GM23248 (cell line): Measurements from ENCODE around the gene CCDC39. TPM values are rescaled to one million over a fixed set of nuclear protein-coding genes. Genes with fewer than 3 reads are reported as not detected.

ENCODE experiments used
- DNase-seq: peaks from one replicate; pipeline ENCODE4 v3.0.0-alpha.2; 2015
- H2AFZ ChIP-seq: fragments of 200-600 bp; sonication (generic); 2 replicates; pipeline ENCODE4 v1.6.1; 2016; ENCODE audit warnings: antibody characterized with exemption
- H3F3A ChIP-seq: fragments of 200-600 bp; sonication (generic); 2 replicates; pipeline ENCODE4 v1.6.1; 2016; ENCODE audit warnings: mild to moderate bottlenecking, antibody characterized with exemption, mixed run types; ENCODE audit not compliant: insufficient read depth
- H3K27ac ChIP-seq: fragments of 200-600 bp; sonication (generic); 2 replicates; pipeline ENCODE4 v1.5.1; 2016; ENCODE audit warnings: mild to moderate bottlenecking
- H3K27me3 ChIP-seq: fragments of 200-600 bp; sonication (generic); replicated peaks from 2 replicates; pipeline ENCODE4 v1.6.1; 2016; ENCODE audit warnings: mild to moderate bottlenecking; ENCODE audit not compliant: insufficient read depth
- H3K36me3 ChIP-seq: fragments of 200-600 bp; sonication (generic); 2 replicates; pipeline ENCODE4 v1.6.1; 2016; ENCODE audit warnings: low read depth, mild to moderate bottlenecking
- H3K4me1 ChIP-seq: fragments of 200-600 bp; sonication (generic); 2 replicates; pipeline ENCODE4 v1.6.1; 2016; ENCODE audit warnings: mild to moderate bottlenecking; ENCODE audit not compliant: insufficient read depth
- H3K4me2 ChIP-seq: fragments of 200-600 bp; sonication (generic); one replicate; pipeline ENCODE4 v1.6.1; 2016; ENCODE audit warnings: mild to moderate bottlenecking; ENCODE audit not compliant: unreplicated experiment
- H3K4me3 ChIP-seq: fragments of 200-600 bp; sonication (generic); 2 replicates; pipeline ENCODE4 v1.5.1; 2016; ENCODE audit warnings: mild to moderate bottlenecking
- H3K79me2 ChIP-seq: fragments of 200-600 bp; sonication (generic); 2 replicates; pipeline ENCODE4 v1.6.1; 2016; ENCODE audit warnings: mild to moderate bottlenecking; ENCODE audit not compliant: insufficient read depth
- H3K9ac ChIP-seq: fragments of 200-600 bp; sonication (generic); 2 replicates; pipeline ENCODE4 v1.6.1; 2016; ENCODE audit warnings: mild to moderate bottlenecking
- H3K9me2 ChIP-seq: fragments of 200-600 bp; sonication (generic); 2 replicates; pipeline ENCODE4 v1.6.1; 2016; ENCODE audit warnings: mixed run types, mild to moderate bottlenecking, moderate library complexity; ENCODE audit not compliant: insufficient read depth
- H3K9me3 ChIP-seq: fragments of 200-600 bp; sonication (generic); one replicate; pipeline ENCODE4 v1.6.1; 2017; ENCODE audit warnings: low read depth
- H4K20me1 ChIP-seq: fragments of 200-600 bp; sonication (generic); 2 replicates; pipeline ENCODE4 v1.6.0; 2016; ENCODE audit not compliant: insufficient read depth
- EZH2 ChIP-seq: fragments of 200-600 bp; sonication (generic); IDR thresholded peaks from 2 replicates; pipeline ENCODE4 v1.6.1; 2018; ENCODE audit warnings: antibody characterized with exemption, mild to moderate bottlenecking; ENCODE audit not compliant: insufficient read depth, poor library complexity, severe bottlenecking
- EZH2phosphoT487 ChIP-seq: fragments of 200-600 bp; sonication (generic); IDR thresholded peaks from 2 replicates; pipeline ENCODE4 v1.6.1; 2018; ENCODE audit warnings: antibody characterized with exemption, moderate library complexity, mild to moderate bottlenecking, low read depth; ENCODE audit not compliant: insufficient read depth
- WGBS, 2 experiments: methylation state at CpG; one replicate each; pipeline ENCODE4 v1.1.6; 2015 to 2017; ENCODE audit warnings: low lambda C conversion rate in 2 of 2, low coverage in 1 of 2; ENCODE audit errors: missing lambda C conversion rate in 2 of 2; 5-methylcytosine and 5-hydroxymethylcytosine counted together
- in situ Hi-C: fragments of 300-500 bp; cut with MboI; formaldehyde crosslinking; loops from 2 replicates; pipeline ENCODE4 v1.15.0; 2020
- polyA plus RNA-seq: library from polyadenylated mRNA; unstranded; fragments of >200 nt; fragmentation: Nextera tagmentation; extraction: Ambion mirVana; gene quantifications from 2 replicates; pipeline ENCODE4 v1.2.1, GENCODE V29; 2016
- total RNA-seq: library from RNA; depleted of rRNA; stranded (reverse); fragments of >200 nt; shearing (Covaris generic); gene quantifications from 2 replicates; pipeline ENCODE4 v1.2.3, GENCODE V29; 2014

CCDC39 gene
- total and polyA plus RNA-seq, 2 experiments from 2014 or later: not detected

GRCh38 chr3:180633722-180634121 lies 45.6 kb downstream of the CCDC39 start:
- DNase-seq: no peak
- Histone ChIP-seq H3K9ac (no peak overlapping the region), H3K4me1 (no peaks in the 10 kb centered on the region), H3F3A (no peaks in the 10 kb centered on the region), H3K4me3 (no peak overlapping the region), H3K9me2 (no peaks in the 10 kb centered on the region), H3K4me2 (no peak overlapping the region), H3K27ac (no peak overlapping the region), H3K36me3 (no peaks in the 10 kb centered on the region), H2AFZ (no peak overlapping the region), H3K79me2 (no peaks in the 10 kb centered on the region), H3K27me3 (no peaks in the 10 kb centered on the region), H4K20me1 (no peaks in the 10 kb centered on the region), H3K9me3 (no peaks in the 10 kb centered on the region)
- TF ChIP-seq EZH2 (no peak), EZH2phosphoT487 (no peak)
- WGBS, 2 experiments: 13 to 19% methylated on average over 2 of the region's 2 CpGs
- in situ Hi-C loops: no loop called here

GRCh38 chr3:180631317-180631716 lies 48.0 kb downstream of the CCDC39 start:
- Histone ChIP-seq H3K9me2 (no peaks in the 10 kb centered on the region), H2AFZ (no peak overlapping the region), H3K4me1 (no peaks in the 10 kb centered on the region), H4K20me1 (no peaks in the 10 kb centered on the region), H3K9ac (no peak overlapping the region), H3K4me3 (no peak overlapping the region), H3K27me3 (no peaks in the 10 kb centered on the region), H3K79me2 (no peaks in the 10 kb centered on the region), H3K4me2 (no peak overlapping the region), H3K9me3 (no peaks in the 10 kb centered on the region), H3F3A (no peaks in the 10 kb centered on the region), H3K36me3 (no peaks in the 10 kb centered on the region), H3K27ac (no peak overlapping the region)
- WGBS, 2 experiments: 95 to 99% methylated on average over 3 of the region's 3 CpGs
- peak; percentile 16 for DNase-seq
- in situ Hi-C loops: no loop called here
- TF ChIP-seq EZH2 (no peak), EZH2phosphoT487 (no peak)

- no peaks in the 10 kb centered on the region for H3K4me1 ChIP-seq
- in situ Hi-C loops: no loop called here
- H3K9me3 ChIP-seq: no peaks in the 10 kb centered on the region
- no peaks in the 10 kb centered on the region for H4K20me1 ChIP-seq
- H3F3A ChIP-seq: no peaks in the 10 kb centered on the region
- no peaks in the 10 kb centered on the region for H3K27me3 ChIP-seq
- H3K9ac ChIP-seq: no peak overlapping the region
- no peak overlapping the region for H3K27ac ChIP-seq
- TF ChIP-seq EZH2phosphoT487: no peak
- TF ChIP-seq EZH2: no peak
- H3K9me2 ChIP-seq: no peaks in the 10 kb centered on the region
- H3K79me2 ChIP-seq: no peaks in the 10 kb centered on the region
- peak; percentile 9 for DNase-seq
- no peaks in the 10 kb centered on the region for H3K36me3 ChIP-seq
- H3K4me3 ChIP-seq: no peak overlapping the region
- no peak overlapping the region for H3K4me2 ChIP-seq
- no peak overlapping the region for H2AFZ ChIP-seq
Measured at GRCh38 chr3:180630371-180630770, 48.9 kb downstream of the CCDC39 start.

DNA sequence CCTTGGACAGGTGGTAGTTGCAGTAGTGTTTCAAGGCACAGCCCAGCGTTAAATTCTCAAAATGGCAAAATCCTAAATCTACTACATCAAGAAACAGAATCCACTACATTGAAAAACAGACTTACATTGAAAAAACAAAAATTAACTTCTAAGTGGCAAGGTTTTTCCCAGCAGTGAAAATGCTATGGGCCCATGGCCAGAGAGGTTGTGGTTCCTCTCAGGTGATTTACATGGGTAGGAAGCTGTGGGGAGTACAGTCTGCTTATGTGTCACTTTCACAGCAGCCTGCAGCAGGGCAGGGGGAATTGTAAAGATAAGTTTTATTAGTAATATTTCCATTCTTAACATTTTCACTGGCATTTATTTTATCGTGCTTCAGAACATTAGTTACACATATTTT lies 52.4 kb downstream of the CCDC39 start:
- no peaks in the 10 kb centered on the region for H3K9me2 ChIP-seq
- no peak overlapping the region for H3K4me3 ChIP-seq
- TF ChIP-seq EZH2 (no peak), EZH2phosphoT487 (no peak)
- no peak for DNase-seq
- no peaks in the 10 kb centered on the region for H3K9me3 ChIP-seq
- H3K4me1 ChIP-seq: no peaks in the 10 kb centered on the region
- H3K36me3 ChIP-seq: no peaks in the 10 kb centered on the region
- H2AFZ ChIP-seq: no peak overlapping the region
- H3K79me2 ChIP-seq: no peaks in the 10 kb centered on the region
- no peak overlapping the region for H3K27ac ChIP-seq
- WGBS, 2 experiments: 99 to 100% methylated on average over 2 of the region's 2 CpGs
- no peaks in the 10 kb centered on the region for H4K20me1 ChIP-seq
- in situ Hi-C loops: no loop called here
- H3F3A ChIP-seq: no peaks in the 10 kb centered on the region
- H3K4me2 ChIP-seq: no peak overlapping the region
- H3K9ac ChIP-seq: no peak overlapping the region
- H3K27me3 ChIP-seq: no peaks in the 10 kb centered on the region

DNA sequence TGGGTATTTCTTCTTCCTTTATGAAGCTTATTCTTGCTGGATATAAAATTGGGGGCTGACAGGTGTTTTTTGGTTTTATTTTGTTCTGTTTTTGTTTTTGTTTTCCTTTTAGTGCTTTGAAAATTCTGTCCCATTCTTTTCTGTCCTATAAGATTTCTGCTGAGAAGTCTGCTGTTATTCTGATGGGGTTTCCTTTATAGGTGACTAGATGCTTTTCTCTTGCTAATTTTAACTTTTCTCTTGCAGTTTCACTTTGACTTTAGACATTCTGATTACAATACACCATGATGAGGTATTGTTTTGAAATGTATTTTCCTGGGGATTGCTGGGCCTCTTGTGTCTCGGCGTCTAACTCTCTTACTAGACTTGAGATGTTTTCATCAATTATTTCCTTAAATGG lies 54.6 kb downstream of the CCDC39 start:
- no peaks in the 10 kb centered on the region for H3K4me1 ChIP-seq
- no peak for DNase-seq
- H3K36me3 ChIP-seq: no peaks in the 10 kb centered on the region
- H3K9ac ChIP-seq: no peak overlapping the region
- H3K4me2 ChIP-seq: no peak overlapping the region
- H3K4me3 ChIP-seq: no peak overlapping the region
- H3K9me3 ChIP-seq: no peaks in the 10 kb centered on the region
- TF ChIP-seq EZH2: no peak
- no peak for TF ChIP-seq EZH2phosphoT487
- no peak overlapping the region for H3K27ac ChIP-seq
- 97% methylated on average over 2 of the region's 2 CpGs for WGBS, 2 experiments
- H3K79me2 ChIP-seq: no peaks in the 10 kb centered on the region
- H3K27me3 ChIP-seq: no peaks in the 10 kb centered on the region
- H2AFZ ChIP-seq: no peak overlapping the region
- no peaks in the 10 kb centered on the region for H3F3A ChIP-seq
- in situ Hi-C loops: no loop called here
- no peaks in the 10 kb centered on the region for H3K9me2 ChIP-seq
- no peaks in the 10 kb centered on the region for H4K20me1 ChIP-seq
